ENCODE results near the gene CNTN5.

CNTN5 gene

GRCh38 chr11:99327066-99327465, 306.3 kb downstream of the CNTN5 start:
- no peak for DNase-seq (ENCODE audit: low read depth)
- no peak overlapping the region for H3K4me3 ChIP-seq (ENCODE audit: low read length)
- no peak for TF ChIP-seq CTCF (conservative IDR thresholded peaks at IDR 0.05; ENCODE audit: low read length)

- no peak for DNase-seq (ENCODE audit: low read depth)
- TF ChIP-seq CTCF (conservative IDR thresholded peaks at IDR 0.05; ENCODE audit: low read length) = no peak
Measured at GRCh38 chr11:99327527-99327926, 306.8 kb downstream of the CNTN5 start.

GRCh38 chr11:99333621-99334020, 312.9 kb downstream of the CNTN5 start:
- H3K4me3 ChIP-seq (ENCODE audit: low read length) = no peak overlapping the region
- TF ChIP-seq CTCF (conservative IDR thresholded peaks at IDR 0.05; ENCODE audit: low read length) = no peak
- DNase-seq (ENCODE audit: low read depth) = no peak

More at GRCh38 chr11:99327527-99327926, 306.8 kb downstream of the CNTN5 start:
- no peak overlapping the region for H3K4me3 ChIP-seq (ENCODE audit: low read length)

GRCh38 chr11:99343117-99343516, 322.4 kb downstream of the CNTN5 start:
- TF ChIP-seq CTCF (conservative IDR thresholded peaks at IDR 0.05; ENCODE audit: low read length) = no peak
- DNase-seq (ENCODE audit: low read depth) = no peak
- H3K4me3 ChIP-seq (ENCODE audit: low read length) = no peak overlapping the region

GRCh38 chr11:99349151-99349673, 328.5 kb downstream of the CNTN5 start:
- no peak for DNase-seq (ENCODE audit: low read depth)
- TF ChIP-seq CTCF (conservative IDR thresholded peaks at IDR 0.05; ENCODE audit: low read length) = no peak
- H3K4me3 ChIP-seq (ENCODE audit: low read length) = no peak overlapping the region

GRCh38 chr11:99351624-99352023, 330.9 kb downstream of the CNTN5 start:
- DNase-seq (ENCODE audit: low read depth) = no peak
- TF ChIP-seq CTCF (conservative IDR thresholded peaks at IDR 0.05; ENCODE audit: low read length) = no peak
- no peak overlapping the region for H3K4me3 ChIP-seq (ENCODE audit: low read length)

GRCh38 chr11:99352642-99353041, 331.9 kb downstream of the CNTN5 start:
- no peak overlapping the region for H3K4me3 ChIP-seq (ENCODE audit: low read length)
- DNase-seq (ENCODE audit: low read depth) = no peak
- no peak for TF ChIP-seq CTCF (conservative IDR thresholded peaks at IDR 0.05; ENCODE audit: low read length)

Measured in AG10803 (cell line).